CD4-positive, alpha-beta T cell treated with Interleukin-15 for 4 hours (primary cell): ENCODE data around the gene NEGR1.
"Not testable (repeated sequence)": the region's sequence is repeated elsewhere in the genome, so short reads cannot be mapped to it uniquely, and the experiment has no call there.

Source experiments
- DNase-seq: peaks from one replicate; pipeline ENCODE4 v3.0.0-alpha.2; 2020; ENCODE audit warnings: low spot score

Gene NEGR1

DNA sequence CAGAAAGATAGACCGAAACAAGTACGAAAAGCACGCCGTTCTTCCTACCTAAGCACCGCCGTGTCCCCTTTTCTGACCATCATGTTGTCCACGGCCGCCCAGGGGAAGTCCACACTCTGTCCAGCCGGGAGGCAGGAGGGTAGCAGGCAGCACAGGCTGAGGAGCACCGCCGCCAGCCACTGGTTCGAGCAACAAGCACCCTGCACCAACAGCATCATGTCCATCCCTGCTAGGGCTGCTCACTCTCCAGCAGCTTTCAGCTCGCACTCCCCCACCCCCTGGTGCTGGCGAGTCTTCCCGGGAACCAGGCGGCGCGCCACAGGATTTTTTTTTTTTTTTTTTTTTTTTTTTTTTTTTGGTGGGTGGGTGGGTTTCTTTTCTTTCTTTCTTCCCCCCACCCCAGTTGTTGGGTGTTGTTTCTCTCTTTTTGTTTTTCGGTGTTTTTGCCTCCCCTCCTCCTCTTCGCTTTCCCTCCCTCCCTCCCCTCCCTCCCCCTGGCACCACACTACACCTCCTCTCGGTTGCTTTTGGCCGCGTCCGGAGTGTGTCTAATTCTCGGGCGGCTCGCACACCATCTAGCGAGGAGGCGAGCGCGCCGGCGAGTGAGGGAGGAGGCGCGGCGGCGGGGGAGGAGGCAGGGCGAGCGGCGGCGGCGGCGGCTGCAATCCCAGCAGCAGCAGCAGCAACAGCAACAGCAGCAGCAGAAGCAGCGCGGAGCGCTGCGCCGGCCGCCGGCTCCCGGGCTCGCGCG is at the start of gene NEGR1:
Gene NEGR1 (minus strand): TSS at position 269 of the 751 bp plus-strand sequence.
- peak; percentile 43 for DNase-seq

DNA sequence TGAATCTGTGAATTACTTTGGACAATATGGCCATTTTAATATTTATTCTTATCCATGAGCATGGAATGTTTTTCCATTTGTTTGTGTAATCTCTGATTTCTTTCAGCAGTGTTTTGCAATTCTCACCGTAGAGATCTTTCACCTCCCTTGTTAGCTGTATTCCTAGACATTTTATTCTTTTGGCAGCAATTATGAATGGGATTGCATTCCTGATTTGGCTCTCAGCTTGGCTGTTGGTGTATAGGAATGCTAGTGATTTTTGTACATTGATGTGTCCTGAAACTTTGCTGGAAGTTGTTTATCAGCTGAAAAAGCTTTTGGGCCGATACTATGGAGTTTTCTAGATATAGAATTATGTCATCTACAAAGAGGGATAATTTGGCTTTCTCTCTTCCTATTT is 44.2 kb upstream of the NEGR1 start:
- no peak for DNase-seq

DNA sequence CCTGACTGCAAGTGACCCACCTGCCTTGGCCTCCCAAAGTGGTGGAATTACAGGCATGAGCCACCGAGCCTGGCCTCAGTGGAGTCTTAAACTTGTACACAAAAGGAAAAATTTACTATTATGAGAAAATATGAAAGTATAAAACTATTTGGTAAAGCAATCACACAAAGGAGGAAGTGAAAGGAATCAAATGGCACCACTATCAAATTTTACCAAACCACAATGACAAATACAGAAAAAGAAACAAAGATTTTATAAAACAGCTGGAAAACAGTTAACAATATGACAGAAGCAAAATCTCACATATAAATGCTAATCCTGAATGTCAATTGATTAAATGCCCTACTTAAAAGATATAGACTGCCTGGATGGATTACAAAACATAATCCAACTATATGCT is 42.1 kb upstream of the NEGR1 start:
- no peak for DNase-seq

DNA sequence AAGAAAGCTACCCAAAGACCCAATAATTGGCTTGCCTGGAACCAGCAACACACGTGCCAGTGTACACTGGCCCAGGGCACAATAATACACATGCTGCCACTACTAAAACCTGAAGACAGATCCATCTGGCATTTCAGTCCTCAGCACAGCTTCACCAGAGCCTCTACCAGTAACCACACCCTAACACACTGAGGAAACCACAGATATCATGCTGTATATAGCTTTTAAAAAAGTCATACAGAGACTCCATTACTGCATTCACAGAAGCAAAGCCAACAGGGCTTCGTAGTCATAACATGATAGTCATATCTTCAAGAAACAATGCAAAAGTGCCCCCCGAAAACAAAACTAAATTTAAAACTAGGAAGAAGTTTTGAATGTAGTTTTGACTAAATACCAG is 40.6 kb upstream of the NEGR1 start:
- DNase-seq: no peak

DNA sequence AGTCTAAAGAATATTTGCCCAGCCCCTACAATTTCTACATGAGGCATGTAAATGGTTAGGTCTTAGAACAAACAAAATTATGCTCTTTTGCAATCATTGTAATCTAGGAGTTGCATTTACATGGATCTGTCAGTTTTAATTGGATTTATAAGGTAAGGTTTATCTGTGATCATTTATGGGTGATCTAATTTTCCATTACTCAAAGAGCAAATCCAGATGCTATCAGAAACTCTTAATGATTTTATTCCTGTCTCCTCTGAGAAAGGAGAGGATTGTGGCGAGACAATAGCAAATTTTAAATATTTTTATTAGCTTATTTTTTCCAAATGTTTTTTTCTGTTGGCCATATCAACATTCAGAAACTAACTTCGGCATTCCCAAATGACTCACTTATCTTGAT is 14.2 kb upstream of the NEGR1 start:
- DNase-seq: no peak

DNA sequence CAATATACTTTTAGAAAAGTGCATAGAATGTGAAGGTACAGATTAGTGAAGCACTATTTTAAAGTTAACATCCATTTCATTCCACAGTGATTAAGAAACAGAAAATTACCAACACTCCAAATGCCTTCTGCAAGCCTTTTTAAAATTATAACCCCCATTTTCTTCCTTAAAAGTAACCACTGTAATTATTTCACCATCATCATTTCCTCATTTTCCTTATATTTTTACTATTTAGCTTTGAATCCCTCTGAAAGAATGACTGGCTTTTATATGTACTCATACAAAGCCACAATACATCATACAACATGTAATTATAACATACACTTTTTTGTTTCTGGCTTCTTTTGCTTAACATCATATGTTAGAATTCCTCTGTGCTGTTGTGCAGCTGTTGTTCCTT is 6.5 kb upstream of the NEGR1 start:
- no peak for DNase-seq

DNA sequence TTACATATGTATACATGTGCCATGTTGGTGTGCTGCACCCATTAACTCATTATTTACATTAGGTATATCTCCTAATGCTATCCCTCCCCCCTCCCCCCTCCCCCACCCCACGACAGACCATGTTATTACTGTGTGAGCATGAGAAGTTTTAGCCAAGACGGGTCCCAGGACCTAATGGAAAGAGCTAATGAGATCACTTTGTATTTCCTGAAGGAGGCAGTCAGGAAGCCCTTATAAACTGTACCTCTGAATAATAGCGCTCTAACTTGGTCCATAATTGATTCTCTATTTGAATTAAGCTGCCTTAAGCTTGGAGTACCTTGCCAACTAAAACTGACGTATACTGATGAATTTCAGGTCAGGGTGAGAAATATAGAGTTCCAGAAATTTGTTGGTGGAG is 4.1 kb upstream of the NEGR1 start:
- DNase-seq: no peak

DNA sequence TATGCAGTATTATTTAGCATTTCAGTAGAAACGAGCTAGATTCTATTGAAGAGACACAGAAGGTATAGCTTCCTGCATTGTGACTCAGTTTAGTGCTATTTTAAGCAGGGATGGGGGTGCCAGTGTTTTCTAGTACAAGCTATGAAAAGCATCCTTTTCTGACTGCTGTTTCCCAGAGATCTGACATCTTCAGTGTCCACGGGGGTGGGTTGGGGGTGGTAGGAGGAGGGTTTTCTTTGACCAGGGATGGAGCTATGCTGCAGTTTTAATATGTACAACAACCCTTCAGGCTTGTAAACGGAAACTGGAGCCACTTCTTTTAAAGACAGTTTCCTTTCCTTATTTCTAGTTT is 2.7 kb upstream of the NEGR1 start:
- DNase-seq: no peak

DNA sequence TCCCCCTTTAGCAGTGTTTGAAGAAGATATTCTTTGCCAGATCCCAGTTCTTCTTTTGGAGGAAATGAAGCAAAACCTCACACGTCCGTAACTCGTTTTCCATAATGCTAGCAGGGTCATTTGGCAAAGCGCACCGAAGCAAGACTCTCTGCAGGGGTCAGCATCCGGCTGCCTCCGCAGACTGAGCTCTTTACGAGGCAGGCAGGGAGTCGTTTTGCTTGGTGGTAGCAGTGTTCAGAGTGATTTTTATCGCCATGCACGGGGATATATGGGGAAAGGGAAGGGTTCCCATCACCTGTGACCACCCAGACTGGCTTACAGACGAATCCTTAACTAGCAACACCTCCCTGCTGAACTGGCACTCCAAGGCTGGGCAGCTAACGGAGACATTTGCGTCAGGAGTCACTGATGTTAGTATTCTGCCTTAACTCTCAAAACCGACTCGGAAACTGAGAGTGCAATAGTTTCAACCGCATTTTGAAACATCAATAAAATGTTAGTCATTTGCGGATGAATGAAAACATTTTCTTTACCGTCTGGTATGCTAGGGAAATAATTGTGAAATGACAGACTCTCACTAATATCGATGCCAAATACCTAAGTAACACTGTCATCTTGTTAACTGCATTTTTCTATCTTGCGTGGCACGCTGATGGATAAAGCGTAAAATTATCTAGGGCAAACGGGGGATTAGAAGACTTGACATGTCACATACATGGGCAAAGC is 2.2 kb upstream of the NEGR1 start:
- DNase-seq: no peak

DNA sequence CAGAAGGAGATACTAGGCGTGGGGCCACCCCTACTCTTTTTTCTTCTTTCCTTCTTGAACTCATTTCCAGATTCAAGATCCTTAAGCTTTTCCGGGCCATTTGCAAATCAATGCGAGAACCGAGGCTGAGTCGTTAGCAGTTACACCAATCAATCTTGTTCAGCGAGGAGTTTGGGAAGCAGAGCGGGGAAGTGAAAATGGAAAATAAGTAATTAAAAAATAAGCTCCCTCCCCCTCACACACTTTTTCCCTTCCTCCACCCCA is 1.7 kb upstream of the NEGR1 start:
- no peak for DNase-seq

DNA sequence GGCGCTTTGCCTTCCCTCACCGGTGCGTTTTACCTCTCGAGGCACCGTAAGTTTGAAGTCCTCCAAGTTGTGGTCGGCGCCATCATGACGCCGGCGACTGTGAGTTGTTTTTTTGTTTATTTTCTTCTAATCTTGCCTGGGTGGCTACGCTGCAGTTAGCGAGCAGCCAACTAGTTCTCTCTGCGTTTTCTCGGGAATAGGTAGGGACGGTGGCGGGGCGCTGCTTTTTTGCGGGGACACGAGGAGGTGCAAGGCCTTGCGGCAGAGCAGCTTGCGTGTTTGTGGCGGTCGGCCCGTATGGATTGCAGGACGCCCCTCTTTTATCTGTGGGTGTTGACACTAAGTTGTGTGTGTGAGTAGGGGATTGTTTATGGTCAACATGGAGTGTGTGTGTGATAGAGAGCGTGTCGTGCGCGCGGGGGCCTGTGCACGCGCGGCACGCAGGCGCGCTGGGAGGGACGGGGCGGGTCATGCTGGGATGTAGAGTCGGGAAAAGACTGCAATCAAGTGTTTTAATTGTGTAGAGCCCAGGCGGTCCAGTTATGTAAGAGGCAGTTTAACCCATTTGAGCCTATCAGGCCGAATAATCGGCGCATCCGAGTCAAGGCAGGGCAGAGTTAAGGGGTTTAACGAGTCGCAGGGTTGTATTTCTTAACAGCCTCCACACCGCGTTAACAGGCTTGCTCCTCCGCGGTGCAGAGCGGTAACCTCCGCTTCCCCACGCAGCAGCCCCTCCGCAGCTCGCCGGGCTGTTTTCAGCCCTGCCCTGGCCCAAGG is 1.2 kb upstream of the NEGR1 start:
- no peak for DNase-seq

DNA sequence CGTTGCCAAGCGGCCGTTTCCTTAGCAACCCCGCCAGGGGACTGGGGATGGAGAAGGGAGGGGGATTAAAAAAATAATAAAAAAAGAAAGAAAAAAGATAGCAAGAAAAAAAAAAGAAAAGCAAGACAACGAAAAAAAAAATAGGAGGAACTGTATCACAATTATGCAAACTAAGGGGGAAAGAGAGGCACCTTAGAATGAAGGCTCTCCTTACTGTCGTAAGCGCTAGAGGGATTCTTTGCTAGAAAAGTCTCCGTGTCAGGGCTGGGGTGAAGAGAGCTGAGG is 625 bp upstream of the NEGR1 start:
- no peak for DNase-seq

DNA sequence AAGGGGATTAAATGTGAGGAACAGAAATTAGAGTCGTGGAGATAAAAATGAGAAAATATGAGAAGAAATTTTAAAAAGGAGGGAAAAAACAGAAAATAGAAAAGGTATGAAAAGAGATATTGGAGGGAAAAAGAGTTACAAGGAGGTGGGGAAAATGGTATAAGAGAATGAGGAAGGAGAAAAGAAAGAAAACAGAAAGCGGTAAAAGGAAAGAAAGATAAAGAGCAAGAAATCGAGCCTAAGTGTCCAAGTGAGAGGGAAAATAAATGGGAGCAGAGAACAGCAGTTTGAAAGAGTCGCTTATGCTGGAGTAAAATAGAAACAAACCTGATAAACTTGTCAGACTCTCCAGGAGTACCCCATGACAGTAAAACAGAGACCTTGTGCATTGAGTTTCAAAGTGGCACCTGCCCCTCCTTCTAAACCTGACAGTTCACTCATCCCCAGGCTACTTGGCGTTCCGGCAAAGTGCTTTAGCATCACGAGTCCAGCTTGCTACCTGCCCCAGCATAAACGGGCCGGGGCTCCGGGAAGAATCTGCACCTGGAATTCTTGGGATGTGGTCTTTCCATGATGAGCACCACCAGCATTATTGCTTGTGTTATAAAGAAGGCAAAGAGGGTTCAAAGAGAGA is 585 bp downstream of the NEGR1 start:
- no peak for DNase-seq

DNA sequence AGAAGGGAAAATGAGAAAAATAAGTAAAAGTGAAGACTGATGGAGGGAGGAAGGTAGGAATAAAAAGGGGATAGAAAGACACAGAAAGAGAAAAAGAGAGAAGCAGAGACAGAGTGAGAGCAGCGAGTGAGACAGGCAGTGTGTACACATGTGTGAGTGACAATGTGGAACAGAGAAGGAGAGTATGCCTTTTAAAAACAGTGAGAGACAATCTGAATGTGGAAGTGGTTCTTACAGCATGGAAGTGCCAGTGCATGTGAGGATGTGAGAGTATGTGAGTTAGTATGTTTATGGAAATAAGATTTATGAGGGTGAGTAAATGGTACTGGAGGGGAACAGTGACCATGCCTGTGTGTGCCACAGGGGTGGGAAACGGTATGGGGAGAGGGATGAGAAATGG is 1.2 kb downstream of the NEGR1 start:
- DNase-seq: no peak

DNA sequence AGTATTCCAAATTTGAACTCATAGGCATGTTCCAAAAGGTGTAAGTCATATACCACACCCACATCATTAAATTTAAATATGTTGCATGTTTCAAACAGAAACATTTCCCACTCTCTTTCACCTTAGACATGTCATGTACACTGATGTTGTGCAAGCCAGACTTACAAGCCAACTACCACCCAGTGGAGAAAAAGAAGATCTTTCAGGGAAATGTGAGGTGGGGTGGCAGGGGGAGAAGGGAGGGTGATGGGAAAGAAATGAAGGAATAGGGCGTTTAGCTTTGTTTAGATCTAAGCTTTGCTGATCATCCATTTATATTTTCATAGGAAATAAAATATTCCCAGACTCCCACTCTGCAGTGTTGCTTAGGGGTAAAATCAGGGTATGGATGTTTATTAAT is 1.6 kb downstream of the NEGR1 start:
- DNase-seq: no peak

DNA sequence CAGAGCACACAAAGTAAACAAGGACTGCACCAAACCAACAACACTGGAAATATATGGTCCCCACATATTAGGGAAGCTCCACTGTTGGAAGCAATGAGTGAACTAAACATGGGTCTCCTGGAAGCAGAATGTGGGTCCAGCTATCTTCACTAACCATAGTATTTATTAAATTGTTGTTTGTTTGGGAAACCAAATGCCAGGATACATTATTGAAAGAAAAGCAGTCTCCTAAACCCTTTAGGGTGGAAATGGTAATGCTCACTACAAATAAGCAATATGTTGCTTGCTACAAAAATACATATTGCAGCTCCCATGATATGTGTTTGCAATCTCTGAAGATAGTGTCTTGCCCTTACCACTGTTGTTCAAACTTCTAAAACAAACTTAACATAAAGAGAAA is 2.2 kb downstream of the NEGR1 start:
- DNase-seq: no peak

DNA sequence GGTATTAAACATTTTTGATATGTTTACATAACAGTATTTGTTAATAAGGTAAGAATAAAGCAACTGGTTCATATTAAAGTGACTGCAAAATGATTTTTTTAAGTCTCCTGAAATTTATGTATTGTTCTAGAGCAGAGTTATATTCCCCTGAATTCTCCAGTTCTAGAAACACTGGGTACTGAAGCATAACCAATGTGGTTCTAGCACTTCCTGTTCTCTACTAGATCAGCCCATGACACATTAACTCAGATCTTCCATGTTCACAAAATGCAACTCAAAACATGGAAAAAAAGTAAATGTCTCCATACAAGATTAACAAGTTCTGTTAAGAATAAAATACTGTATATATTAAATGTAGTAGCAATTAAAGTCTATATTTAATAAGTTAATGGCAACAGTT is 3.9 kb downstream of the NEGR1 start:
- DNase-seq: no peak

DNA sequence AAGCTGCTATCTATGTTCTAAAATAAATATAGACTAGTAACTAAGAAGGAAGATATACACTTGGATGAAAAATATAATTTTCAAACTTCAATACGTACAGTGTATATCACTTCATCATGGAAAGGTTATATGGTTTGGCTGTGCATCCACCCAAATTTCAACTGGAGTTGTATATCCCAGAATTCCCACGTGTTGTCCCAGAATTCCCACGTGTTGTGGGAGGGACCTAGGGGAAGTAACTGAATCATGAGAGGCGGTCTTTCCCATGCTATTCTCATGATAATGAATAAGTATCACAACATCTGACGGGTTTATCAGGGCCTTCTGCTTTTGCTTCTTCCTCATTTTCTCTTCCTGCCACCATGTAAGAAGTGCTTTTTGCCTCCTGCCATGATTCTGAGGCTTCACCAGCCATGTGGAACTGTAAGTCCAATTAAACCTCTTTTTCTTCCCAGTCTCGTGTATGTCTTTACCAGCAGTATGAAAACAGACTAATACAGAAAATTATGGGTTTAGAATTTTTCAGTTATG is 10.7 kb downstream of the NEGR1 start:
- DNase-seq: no peak

DNA sequence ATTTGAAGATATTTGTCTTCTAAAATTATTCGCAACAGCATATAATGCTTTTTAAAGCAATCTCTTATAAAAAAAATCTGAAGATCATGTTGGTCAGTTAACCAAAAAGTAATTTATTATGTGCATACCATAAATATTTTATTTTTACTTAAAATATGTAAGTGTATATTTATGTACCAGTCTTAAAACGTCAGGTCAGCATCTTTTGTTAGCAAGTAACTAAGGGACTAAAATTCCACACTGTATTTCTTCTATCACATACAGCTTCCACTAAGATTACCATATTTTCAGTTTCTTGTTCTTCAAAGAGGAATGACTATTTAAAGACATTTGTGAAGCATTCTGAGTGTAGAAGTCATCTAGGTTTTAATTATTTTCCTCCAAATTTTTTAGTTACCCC is 19.6 kb downstream of the NEGR1 start:
- DNase-seq: no peak

DNA sequence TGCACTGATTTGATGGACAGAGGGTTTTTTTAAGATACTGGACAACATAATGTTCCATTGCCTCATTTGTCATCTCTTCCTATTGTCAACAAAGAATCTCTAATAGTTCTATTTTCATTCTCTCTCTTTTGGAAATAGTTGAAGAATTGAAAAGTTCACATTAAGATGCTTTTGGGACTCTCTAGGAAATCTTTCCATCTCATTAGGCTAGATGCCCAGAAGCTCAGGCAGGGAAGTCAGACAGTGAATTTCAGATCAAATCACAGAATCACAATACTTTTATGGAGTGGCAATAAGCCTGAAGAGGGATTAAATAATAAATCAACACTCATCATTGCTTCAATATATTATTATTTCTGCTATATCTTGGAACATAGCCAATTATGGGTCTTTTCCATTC is 29.2 kb downstream of the NEGR1 start:
- no peak for DNase-seq

DNA sequence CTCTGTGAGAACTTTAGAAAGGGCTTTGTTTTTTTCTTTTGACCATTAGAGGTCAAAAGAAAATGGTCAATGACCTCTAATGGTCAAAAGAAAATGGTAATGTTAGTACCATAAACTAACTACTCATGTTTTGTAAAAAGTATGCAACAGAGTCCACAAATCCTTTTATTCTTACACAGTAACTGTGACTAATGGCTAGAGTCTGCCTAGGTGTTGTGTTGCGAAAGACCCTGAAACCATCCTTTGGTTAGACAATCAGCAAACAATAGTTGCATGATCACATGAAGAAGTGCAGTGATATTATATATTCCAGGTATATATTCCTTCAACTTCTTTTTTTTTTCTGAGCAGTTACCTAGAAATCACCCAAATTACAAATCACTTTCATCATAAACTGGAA is 40.9 kb downstream of the NEGR1 start:
- DNase-seq: no peak

DNA sequence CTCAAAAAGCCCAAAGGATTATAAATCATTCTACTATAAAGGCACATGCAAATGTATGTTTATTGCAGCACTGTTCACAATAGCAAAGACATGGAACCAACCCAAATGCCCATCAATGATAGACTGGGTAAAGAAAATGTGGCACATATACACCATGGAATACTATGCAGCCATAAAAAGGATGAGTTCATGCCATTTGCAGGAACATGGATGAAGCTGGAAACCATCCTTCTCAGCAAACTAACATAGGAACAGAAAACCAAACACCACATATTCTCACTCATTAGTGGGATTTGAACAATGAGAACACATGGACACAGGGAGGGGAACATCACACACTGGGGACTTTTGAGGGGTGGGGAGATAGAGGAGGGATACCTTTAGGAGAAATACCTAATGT is 46.4 kb downstream of the NEGR1 start:
- not testable (repeated sequence) for DNase-seq

DNA sequence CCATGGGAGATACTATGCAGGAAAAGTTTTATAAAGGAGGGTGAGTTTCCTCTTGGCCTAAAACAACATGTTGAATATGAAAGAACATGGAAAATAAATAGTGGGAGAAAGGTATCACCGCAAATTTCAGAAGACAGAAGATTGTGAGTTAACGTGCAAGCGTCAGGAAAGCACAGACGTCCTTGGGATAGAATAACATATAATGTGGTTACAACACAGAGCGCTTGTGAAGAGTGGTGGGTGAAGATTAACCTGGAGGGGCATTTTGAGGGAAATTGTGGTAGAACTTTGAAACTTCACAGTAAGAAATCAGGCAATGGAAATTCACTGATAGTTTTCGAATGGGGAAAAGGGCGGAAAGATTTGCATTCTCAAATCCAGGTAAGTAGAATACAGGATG is 47.3 kb downstream of the NEGR1 start:
- no peak for DNase-seq
